SK-N-SH (cell line): Measurements from ENCODE around the gene PGAP3. TPM values are rescaled to one million over a fixed set of nuclear protein-coding genes. Genes with fewer than 3 reads are reported as not detected.

Source experiments
- CTCF ChIA-PET: fragments of 300-600, 350-600 bp; formaldehyde crosslinking; extraction: SDS; loops from one replicate; lab custom pipeline; 2021; lab: Yijun Ruan, JAX
- POLR2A ChIA-PET: fragments of 350-600 bp; sonication (Branson Sonifier 250); formaldehyde crosslinking; extraction: SDS; loops from one replicate; lab custom pipeline; 2020; ENCODE audit warnings: antibody characterized with exemption, inconsistent platforms; lab: Yijun Ruan, JAX
- DNase-seq: peaks from one replicate; pipeline ENCODE4 v3.0.0; 2012
- H2AFZ ChIP-seq: fragments of 200-600 bp; sonication (generic); 2 replicates; pipeline ENCODE4 v1.8.1; 2016; ENCODE audit warnings: antibody characterized with exemption, mild to moderate bottlenecking, low read depth
- H3F3A ChIP-seq: fragments of 200-600 bp; sonication (generic); replicated peaks from 2 replicates; pipeline ENCODE3; 2016; ENCODE audit warnings: antibody characterized with exemption, mild to moderate bottlenecking; ENCODE audit not compliant: insufficient read depth
- H3K27ac ChIP-seq, 2 experiments: fragments of 200-500 bp in 1 of 2; fragments of 200-600 bp in 1 of 2; sonication (Bioruptor generic) in 1 of 2; sonication (generic), shearing (Covaris generic) in 1 of 2; 2 replicates each; pipeline versions ENCODE4 v1.5.1 to v1.6.1; 2014 to 2016; ENCODE audit warnings: low read depth in 2 of 2, inconsistent platforms in 1 of 2, low read length in 1 of 2, mild to moderate bottlenecking in 1 of 2, mixed read lengths in 1 of 2
- H3K27me3 ChIP-seq: fragments of 200-600 bp; sonication (generic), shearing (Covaris generic); 2 replicates; pipeline ENCODE4 v1.6.1; 2016; ENCODE audit warnings: mixed run types; ENCODE audit not compliant: insufficient read depth
- H3K36me3 ChIP-seq, 2 experiments: fragments of 200-500 bp in 1 of 2; fragments of 200-600 bp in 1 of 2; sonication (Bioruptor generic) in 1 of 2; sonication (generic) in 1 of 2; replicated peaks in 1 of 2; 2 replicates each; pipeline versions ENCODE3 to v1.5.1; 2014 to 2016; ENCODE audit warnings: low read length in 1 of 2, mild to moderate bottlenecking in 1 of 2; ENCODE audit not compliant: insufficient read depth in 2 of 2, control insufficient read depth in 1 of 2
- H3K4me1 ChIP-seq, 2 experiments: fragments of 200-500 bp in 1 of 2; fragments of 200-600 bp in 1 of 2; sonication (Bioruptor generic) in 1 of 2; sonication (generic), shearing (Covaris generic) in 1 of 2; 2 replicates each; pipeline versions ENCODE4 v1.5.1 to v1.6.1; 2014 to 2016; ENCODE audit warnings: low read depth in 1 of 2, low read length in 1 of 2, mixed run types in 1 of 2; ENCODE audit not compliant: insufficient read depth in 2 of 2, control insufficient read depth in 1 of 2
- H3K4me2 ChIP-seq: fragments of 200-600 bp; sonication (generic), shearing (Covaris generic); 2 replicates; pipeline ENCODE4 v1.6.1; 2017; ENCODE audit warnings: mixed run types
- H3K4me3 ChIP-seq, 2 experiments: fragments of 200-500 bp in 1 of 2; fragments of 200-600 bp in 1 of 2; sonication (Bioruptor generic) in 1 of 2; sonication (generic), shearing (Covaris generic) in 1 of 2; 2 replicates each; pipeline versions ENCODE4 v1.5.1 to v1.8.1; 2014 to 2016; ENCODE audit warnings: low read depth in 2 of 2, inconsistent platforms in 1 of 2, low read length in 1 of 2, mild to moderate bottlenecking in 1 of 2, mixed read lengths in 1 of 2, moderate library complexity in 1 of 2
- H3K79me2 ChIP-seq: fragments of 200-600 bp; sonication (generic); 2 replicates; pipeline ENCODE4 v1.8.1; 2017; ENCODE audit warnings: mild to moderate bottlenecking; ENCODE audit not compliant: insufficient read depth
- H3K9ac ChIP-seq: fragments of 200-600 bp; sonication (generic); 2 replicates; pipeline ENCODE4 v1.6.1; 2017; ENCODE audit warnings: mixed run types
- H3K9me2 ChIP-seq: fragments of 200-600 bp; sonication (generic); 2 replicates; pipeline ENCODE4 v1.6.1; 2017; ENCODE audit warnings: mixed run types
- H3K9me3 ChIP-seq: fragments of 200-600 bp; sonication (generic); 2 replicates; pipeline ENCODE4 v1.6.1; 2017; ENCODE audit warnings: mixed run types, mild to moderate bottlenecking, moderate library complexity
- H4K20me1 ChIP-seq: fragments of 200-600 bp; sonication (generic); 2 replicates; pipeline ENCODE4 v1.6.1; 2017; ENCODE audit warnings: mild to moderate bottlenecking, mixed run types; ENCODE audit not compliant: insufficient read depth
- CHD2 ChIP-seq: fragments of 150-350 bp; IDR thresholded peaks from 2 replicates; pipeline ENCODE4 v1.6.1; 2018; ENCODE audit warnings: low read length; ENCODE audit not compliant: partially characterized antibody
- ELF1 ChIP-seq: IDR thresholded peaks from 2 replicates; pipeline ENCODE4 v1.4.0; 2012
- FOSL2 ChIP-seq: IDR thresholded peaks from 2 replicates; pipeline ENCODE4 v1.4.0; 2012; ENCODE audit warnings: low read depth, mild to moderate bottlenecking, moderate library complexity, borderline replicate concordance
- FOXJ3 ChIP-seq: sonication (generic); formaldehyde crosslinking; IDR thresholded peaks from 2 replicates; pipeline ENCODE4 v1.5.1; 2020; ENCODE audit warnings: mild to moderate bottlenecking, missing genetic modification reagents
- GABPA ChIP-seq: IDR thresholded peaks from 2 replicates; pipeline ENCODE4 v1.4.0; 2012; ENCODE audit warnings: low read depth, mild to moderate bottlenecking
- GATA2 ChIP-seq: sonication (generic); formaldehyde crosslinking; IDR thresholded peaks from 2 replicates; pipeline ENCODE4 v1.5.0; 2020; ENCODE audit warnings: mild to moderate bottlenecking, missing genetic modification reagents
- MEF2A ChIP-seq: IDR thresholded peaks from 2 replicates; pipeline ENCODE4 v1.4.0; 2012; ENCODE audit warnings: low read depth, borderline replicate concordance
- MXI1 ChIP-seq: IDR thresholded peaks from 2 replicates; pipeline ENCODE4 v1.6.1; 2012; ENCODE audit warnings: mild to moderate bottlenecking, low read depth, low read length, improper control_type of control experiment
- NRF1 ChIP-seq: IDR thresholded peaks from 2 replicates; pipeline ENCODE4 v1.6.1; 2012; ENCODE audit warnings: low read depth, mild to moderate bottlenecking, low read length
- RFX5 ChIP-seq: IDR thresholded peaks from 2 replicates; pipeline ENCODE4 v1.6.1; 2012; ENCODE audit warnings: mild to moderate bottlenecking, improper control_type of control experiment, low read length
- RXRA ChIP-seq: IDR thresholded peaks from 2 replicates; pipeline ENCODE4 v1.4.0; 2012; ENCODE audit warnings: low read depth, mild to moderate bottlenecking, borderline replicate concordance
- SMC3 ChIP-seq: IDR thresholded peaks from 2 replicates; pipeline ENCODE4 v1.6.1; 2012; ENCODE audit warnings: low read depth, low read length, improper control_type of control experiment
- TAF1 ChIP-seq: IDR thresholded peaks from 2 replicates; pipeline ENCODE4 v1.6.1; 2012; ENCODE audit warnings: low read depth, mild to moderate bottlenecking, low read length, moderate library complexity, borderline replicate concordance
- TCF12 ChIP-seq: IDR thresholded peaks from 2 replicates; pipeline ENCODE4 v1.4.0; 2012
- TEAD4 ChIP-seq: IDR thresholded peaks from 2 replicates; pipeline ENCODE4 v1.4.0; 2012; ENCODE audit warnings: mild to moderate bottlenecking, borderline replicate concordance; ENCODE audit not compliant: insufficient read depth
- WGBS: methylation state at CpG from one replicate; pipeline ENCODE4 v1.1.6; 2017; ENCODE audit warnings: low lambda C conversion rate; 5-methylcytosine and 5-hydroxymethylcytosine counted together
- polyA plus RNA-seq, 3 experiments: library from polyadenylated mRNA; depleted of rRNA; stranded (reverse); fragments of >200 nt; gene quantifications; 2 replicates each; pipeline ENCODE4 v1.2.3, GENCODE V29; 2012
- TF ChIP-seq, protein P1 (sequence below): fragments of 150-350 bp; IDR thresholded peaks from 2 replicates; pipeline ENCODE4 v1.6.1; 2016; ENCODE audit warnings: mild to moderate bottlenecking, low read depth, low read length
- TF ChIP-seq, protein P2 (sequence below): IDR thresholded peaks from 2 replicates; pipeline ENCODE4 v1.4.0; 2012; ENCODE audit warnings: low read depth, borderline replicate concordance
- TF ChIP-seq, protein P3 (sequence below): fragments of 200-600 bp; sonication (generic); IDR thresholded peaks from 2 replicates; pipeline ENCODE4 v1.6.1; 2017; ENCODE audit warnings: antibody characterized with exemption, mild to moderate bottlenecking, moderate library complexity
- TF ChIP-seq, protein P4 (sequence below): IDR thresholded peaks from 2 replicates; pipeline ENCODE4 v1.4.0; 2012; ENCODE audit warnings: low read depth, borderline replicate concordance

Gene PGAP3
- polyA plus RNA-seq, 1 of the 3 experiments (the other 2 are of a cell fraction): 20.9 TPM

DNA sequence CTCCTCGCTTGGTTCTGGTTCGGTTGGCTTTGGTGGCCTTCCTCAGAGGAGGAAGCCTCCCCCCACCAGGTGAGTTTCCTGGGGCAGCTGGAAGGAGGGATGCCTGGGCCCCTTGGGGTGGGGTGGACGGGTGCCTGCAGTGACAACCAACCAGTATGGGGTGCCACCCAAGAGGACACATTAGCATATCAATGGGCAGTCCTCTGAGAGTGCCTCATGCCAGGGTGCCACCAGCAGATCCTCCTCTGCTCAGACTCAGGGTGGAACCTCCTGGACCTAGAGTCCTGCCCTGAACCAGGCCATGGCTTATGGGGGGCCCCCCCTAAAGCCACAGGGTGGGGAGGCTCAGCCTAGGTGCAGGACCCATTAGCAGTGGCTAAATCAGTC lies 58.4 kb downstream of the PGAP3 start:
- no peaks in the 10 kb centered on the region for H3K79me2 ChIP-seq
- DNase-seq: no peak
- TF ChIP-seq TCF12: no peak
- no peak for TF ChIP-seq TEAD4
- TF ChIP-seq, protein P1, sequence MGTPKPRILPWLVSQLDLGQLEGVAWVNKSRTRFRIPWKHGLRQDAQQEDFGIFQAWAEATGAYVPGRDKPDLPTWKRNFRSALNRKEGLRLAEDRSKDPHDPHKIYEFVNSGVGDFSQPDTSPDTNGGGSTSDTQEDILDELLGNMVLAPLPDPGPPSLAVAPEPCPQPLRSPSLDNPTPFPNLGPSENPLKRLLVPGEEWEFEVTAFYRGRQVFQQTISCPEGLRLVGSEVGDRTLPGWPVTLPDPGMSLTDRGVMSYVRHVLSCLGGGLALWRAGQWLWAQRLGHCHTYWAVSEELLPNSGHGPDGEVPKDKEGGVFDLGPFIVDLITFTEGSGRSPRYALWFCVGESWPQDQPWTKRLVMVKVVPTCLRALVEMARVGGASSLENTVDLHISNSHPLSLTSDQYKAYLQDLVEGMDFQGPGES: no peak
- TF ChIP-seq NRF1: no peak
- TF ChIP-seq RXRA: no peak
- no peak for TF ChIP-seq FOSL2
- no peak for TF ChIP-seq CHD2
- TF ChIP-seq MXI1: no peak
- no peak for TF ChIP-seq GABPA
- TF ChIP-seq ELF1: no peak
- TF ChIP-seq SMC3: no peak
- TF ChIP-seq, protein P2, sequence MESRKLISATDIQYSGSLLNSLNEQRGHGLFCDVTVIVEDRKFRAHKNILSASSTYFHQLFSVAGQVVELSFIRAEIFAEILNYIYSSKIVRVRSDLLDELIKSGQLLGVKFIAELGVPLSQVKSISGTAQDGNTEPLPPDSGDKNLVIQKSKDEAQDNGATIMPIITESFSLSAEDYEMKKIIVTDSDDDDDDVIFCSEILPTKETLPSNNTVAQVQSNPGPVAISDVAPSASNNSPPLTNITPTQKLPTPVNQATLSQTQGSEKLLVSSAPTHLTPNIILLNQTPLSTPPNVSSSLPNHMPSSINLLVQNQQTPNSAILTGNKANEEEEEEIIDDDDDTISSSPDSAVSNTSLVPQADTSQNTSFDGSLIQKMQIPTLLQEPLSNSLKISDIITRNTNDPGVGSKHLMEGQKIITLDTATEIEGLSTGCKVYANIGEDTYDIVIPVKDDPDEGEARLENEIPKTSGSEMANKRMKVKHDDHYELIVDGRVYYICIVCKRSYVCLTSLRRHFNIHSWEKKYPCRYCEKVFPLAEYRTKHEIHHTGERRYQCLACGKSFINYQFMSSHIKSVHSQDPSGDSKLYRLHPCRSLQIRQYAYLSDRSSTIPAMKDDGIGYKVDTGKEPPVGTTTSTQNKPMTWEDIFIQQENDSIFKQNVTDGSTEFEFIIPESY: no peak
- TF ChIP-seq, protein P3, sequence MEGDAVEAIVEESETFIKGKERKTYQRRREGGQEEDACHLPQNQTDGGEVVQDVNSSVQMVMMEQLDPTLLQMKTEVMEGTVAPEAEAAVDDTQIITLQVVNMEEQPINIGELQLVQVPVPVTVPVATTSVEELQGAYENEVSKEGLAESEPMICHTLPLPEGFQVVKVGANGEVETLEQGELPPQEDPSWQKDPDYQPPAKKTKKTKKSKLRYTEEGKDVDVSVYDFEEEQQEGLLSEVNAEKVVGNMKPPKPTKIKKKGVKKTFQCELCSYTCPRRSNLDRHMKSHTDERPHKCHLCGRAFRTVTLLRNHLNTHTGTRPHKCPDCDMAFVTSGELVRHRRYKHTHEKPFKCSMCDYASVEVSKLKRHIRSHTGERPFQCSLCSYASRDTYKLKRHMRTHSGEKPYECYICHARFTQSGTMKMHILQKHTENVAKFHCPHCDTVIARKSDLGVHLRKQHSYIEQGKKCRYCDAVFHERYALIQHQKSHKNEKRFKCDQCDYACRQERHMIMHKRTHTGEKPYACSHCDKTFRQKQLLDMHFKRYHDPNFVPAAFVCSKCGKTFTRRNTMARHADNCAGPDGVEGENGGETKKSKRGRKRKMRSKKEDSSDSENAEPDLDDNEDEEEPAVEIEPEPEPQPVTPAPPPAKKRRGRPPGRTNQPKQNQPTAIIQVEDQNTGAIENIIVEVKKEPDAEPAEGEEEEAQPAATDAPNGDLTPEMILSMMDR: no peak
- no peak for TF ChIP-seq RFX5
- no peak for TF ChIP-seq FOXJ3 (CRISPR knock-in tag)
- TF ChIP-seq, protein P4, sequence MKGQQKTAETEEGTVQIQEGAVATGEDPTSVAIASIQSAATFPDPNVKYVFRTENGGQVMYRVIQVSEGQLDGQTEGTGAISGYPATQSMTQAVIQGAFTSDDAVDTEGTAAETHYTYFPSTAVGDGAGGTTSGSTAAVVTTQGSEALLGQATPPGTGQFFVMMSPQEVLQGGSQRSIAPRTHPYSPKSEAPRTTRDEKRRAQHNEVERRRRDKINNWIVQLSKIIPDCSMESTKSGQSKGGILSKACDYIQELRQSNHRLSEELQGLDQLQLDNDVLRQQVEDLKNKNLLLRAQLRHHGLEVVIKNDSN: no peak
- TF ChIP-seq MEF2A: no peak
- TF ChIP-seq TAF1: no peak
- TF ChIP-seq GATA2 (CRISPR knock-in tag): no peak
- TF ChIP-seq, all 33 proteins: peak for 0
- no peak overlapping the region for H3K4me3 ChIP-seq
- ChIA-PET CTCF (interaction anchor here (2.1 to 17.4 kb wide), 4 partner anchors 7 to 74 kb away, joined by 8 to 483 read pairs (median 306); partner anchors contain the start of genes PNMT, PPP1R1B and TCAP), POLR2A (no interaction called here)
- H3K36me3 ChIP-seq: no peaks in the 10 kb centered on the region
- H3K27me3 ChIP-seq: peaks cover 41% of the 10 kb centered on the region
- H4K20me1 ChIP-seq: no peaks in the 10 kb centered on the region
- no peaks in the 10 kb centered on the region for H3F3A ChIP-seq
- H3K9me2 ChIP-seq: no peaks in the 10 kb centered on the region
- WGBS: 86% methylated on average over 2 of the region's 3 CpGs
- no peak overlapping the region for H2AFZ ChIP-seq
- H3K9ac ChIP-seq: no peak overlapping the region
- peaks cover 0 to 2% of the 10 kb centered on the region in 2 experiments; a peak in 1 of 4 replicates for H3K4me1 ChIP-seq
- no peaks in the 10 kb centered on the region for H3K9me3 ChIP-seq
- H3K4me2 ChIP-seq: no peak overlapping the region
- no peak overlapping the region for H3K27ac ChIP-seq
